HG03469 (cell line): ENCODE results near the gene ZRANB1.

Experiments
- ATAC-seq: cut with Tn5 transposase; IDR thresholded peaks from one replicate; pipeline ENCODE4 v1.9.1; 2021; ENCODE audit warnings: mild to moderate bottlenecking, moderate library complexity, moderate number of reproducible peaks; ENCODE audit not compliant: unreplicated experiment

Gene ZRANB1

DNA sequence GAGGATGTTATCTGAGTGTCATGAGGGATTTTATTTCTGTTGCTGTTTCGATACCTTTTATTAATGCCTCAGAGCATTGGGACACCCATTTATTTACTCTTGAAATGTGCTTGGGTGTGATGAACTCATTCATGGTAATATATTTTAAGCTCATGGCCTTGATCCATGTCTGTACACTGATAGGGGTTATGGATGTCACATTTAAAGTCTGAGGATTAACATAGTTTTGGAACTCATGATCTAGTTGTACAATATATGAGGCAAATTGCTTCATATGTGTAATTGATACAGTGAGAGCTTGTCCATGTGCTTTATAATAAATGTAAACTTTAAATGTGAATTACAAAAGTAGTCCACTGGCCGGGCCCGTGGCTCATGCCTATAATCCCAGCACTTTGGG, 23.0 kb upstream of the ZRANB1 start:
- ATAC-seq = no peak

DNA sequence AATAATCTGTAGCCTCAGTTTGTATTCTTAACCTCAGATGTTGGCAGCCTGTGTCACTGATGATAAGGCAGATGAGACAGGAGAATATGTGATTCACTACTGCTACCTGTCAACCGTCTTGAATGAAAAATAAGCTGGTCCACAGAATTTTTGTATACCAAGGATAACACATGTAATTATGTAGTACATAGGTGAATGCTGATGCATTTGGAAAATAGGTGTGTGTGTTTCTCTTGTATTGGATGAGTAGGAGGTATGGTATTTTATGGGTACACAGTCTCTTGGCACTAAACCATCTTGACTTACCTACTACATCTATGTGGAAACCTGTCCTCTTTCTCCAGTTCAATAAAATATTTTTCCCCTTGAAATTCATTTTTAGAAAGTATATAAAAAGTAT, 20.7 kb upstream of the ZRANB1 start:
- no peak for ATAC-seq

DNA sequence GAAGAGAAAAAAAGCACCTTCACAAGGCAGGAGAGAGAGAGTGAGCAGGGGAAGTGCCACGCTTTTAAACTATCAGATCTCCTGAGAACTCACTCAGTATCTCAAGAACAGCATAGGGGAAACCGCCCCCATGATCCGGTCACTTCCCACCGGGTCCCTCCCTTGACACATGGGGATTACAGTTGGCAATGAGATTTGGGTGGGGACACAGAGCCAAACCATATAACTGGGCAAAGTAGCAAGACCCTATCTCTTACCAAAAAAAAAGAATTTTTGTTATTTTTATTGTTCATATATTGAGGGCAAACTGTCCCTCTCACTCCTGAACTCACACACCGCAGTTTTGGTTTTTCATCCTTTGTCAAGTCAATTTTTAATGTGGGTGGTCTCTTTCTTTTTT, 18.2 kb upstream of the ZRANB1 start:
- no peak for ATAC-seq

DNA sequence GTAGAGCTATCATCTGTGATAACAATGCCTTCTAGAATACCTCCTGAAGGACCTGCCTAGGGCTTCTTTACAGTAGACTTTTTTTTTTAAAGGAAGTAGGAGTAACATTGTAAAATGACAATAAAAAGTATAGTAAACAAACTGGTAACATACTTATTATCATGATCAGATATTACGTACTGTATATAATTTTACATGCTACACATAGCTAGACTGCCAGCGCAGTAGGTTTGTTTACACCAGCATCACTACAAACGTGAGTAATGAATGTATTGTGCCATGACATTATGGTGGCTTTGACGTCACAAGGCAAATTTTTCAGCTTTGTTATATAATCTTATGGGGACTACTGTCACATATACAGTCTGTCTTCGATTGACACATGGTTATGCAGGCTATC, 15.4 kb upstream of the ZRANB1 start:
- ATAC-seq = no peak

DNA sequence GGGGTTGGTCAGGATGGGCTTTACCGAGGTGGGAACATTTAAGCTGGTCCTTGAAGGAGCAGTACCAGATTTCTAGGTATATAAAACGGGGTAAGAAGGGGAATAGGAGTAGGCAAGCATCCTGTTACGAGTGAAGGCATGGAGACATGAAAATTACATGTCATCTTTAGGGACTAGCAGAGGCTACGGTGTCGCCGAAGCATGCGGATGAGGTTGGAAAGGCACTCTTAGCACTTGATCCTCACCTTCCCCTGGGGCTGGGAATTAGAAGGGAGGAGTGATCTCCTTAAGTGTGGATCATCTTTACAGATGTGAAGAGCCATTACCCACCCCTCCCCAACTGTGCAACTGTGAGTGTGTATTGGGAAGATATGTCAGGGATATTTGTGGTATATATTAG, 13.8 kb upstream of the ZRANB1 start:
- no peak for ATAC-seq

DNA sequence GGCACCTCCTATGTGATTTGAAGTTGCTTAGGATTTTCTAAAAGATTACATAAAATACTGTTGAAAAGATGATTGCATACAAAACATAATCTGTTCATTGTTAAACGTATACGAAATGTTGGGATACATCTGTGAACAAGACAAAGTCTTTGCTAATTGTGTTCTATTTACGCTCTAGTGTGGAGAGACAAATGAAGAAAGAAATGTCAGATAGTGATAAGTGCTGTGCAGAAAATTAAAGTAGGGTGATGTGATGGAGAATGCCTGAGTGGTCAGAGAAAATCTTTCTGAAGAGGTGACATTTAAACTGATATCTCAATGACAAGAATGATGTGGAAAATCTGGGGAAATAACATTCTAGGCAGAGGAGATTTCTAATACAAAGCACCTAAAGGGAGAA, 13.4 kb upstream of the ZRANB1 start:
- no peak for ATAC-seq

DNA sequence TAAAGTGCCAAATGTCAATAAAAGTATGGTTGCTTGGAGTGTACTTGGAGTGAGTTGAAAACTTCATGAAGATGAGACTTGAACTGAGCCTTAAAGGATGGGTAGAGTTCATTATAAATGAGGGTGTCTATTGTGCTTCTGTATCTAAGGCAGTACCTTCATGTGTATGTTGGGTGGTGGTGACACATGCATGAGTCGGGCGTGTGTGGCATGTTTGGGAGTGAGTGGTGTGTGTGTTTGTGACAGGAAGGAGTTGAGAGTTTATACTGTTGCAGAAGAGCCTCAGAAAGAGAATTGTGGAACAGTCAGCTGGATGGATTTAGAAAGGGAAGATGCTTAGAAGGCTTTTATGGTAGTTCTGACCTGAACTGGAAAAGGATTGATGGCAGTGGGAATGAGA, 6.0 kb upstream of the ZRANB1 start:
- ATAC-seq = no peak

DNA sequence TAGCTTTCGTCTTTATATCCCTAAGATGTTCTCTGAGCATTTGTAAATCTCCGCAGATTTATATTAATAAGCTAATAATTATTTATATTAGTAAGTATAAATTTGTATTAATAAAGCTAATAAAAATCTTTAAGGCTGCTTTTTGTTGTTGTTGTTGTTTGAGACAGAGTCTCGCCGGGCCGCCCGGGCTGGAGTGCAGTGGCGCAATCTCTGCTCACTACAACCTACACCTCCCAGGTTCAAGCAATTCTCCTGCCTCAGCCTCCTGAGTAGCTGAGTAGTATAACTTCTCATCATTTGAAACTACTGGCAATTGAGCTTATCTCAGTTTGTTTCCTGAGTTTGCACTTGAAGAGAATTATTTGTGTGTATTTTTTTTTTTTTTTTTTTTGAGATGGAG, 5.1 kb upstream of the ZRANB1 start:
- ATAC-seq = no peak

DNA sequence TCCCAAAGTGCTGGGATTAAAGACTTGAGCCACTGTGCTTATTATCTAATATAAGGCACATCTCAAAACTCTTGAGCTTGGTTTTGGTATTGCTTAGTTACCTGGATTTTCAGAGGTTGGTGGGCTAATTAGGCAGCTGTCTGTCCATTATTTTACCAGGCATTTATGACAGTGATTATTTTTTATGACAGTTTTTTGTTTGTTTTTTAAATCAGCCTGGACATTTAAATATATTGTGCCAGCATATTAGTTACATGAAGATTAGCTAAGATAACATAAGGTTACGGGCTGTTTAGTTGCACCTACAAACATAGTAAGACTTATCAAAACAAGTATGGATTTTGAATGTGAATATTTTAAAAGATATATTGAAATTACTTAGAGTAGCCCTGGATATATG, 2.6 kb upstream of the ZRANB1 start:
- no peak for ATAC-seq

DNA sequence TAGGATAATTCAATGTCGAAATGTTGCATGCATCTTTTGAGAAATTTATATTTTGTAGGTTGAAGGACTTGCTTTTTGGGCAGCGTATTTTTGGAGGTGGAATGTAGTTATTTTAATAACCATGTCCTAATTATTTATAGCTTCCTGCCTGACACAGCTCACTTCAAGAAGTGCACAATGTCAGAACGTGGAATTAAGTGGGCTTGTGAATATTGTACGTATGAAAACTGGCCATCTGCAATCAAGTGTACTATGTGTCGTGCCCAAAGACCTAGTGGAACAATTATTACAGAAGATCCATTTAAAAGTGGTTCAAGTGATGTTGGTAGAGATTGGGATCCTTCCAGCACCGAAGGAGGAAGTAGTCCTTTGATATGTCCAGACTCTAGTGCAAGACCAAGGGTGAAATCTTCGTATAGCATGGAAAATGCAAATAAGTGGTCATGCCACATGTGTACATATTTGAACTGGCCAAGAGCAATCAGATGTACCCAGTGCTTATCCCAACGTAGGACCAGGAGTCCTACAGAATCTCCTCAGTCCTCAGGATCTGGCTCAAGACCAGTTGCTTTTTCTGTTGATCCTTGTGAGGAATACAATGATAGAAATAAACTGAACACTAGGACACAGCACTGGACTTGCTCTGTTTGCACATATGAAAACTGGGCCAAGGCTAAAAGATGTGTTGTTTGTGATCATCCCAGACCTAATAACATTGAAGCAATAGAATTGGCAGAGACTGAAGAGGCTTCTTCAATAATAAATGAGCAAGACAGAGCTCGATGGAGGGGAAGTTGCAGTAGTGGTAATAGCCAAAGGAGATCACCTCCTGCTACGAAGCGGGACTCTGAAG, 620 bp downstream of the ZRANB1 start:
- ATAC-seq = no peak

DNA sequence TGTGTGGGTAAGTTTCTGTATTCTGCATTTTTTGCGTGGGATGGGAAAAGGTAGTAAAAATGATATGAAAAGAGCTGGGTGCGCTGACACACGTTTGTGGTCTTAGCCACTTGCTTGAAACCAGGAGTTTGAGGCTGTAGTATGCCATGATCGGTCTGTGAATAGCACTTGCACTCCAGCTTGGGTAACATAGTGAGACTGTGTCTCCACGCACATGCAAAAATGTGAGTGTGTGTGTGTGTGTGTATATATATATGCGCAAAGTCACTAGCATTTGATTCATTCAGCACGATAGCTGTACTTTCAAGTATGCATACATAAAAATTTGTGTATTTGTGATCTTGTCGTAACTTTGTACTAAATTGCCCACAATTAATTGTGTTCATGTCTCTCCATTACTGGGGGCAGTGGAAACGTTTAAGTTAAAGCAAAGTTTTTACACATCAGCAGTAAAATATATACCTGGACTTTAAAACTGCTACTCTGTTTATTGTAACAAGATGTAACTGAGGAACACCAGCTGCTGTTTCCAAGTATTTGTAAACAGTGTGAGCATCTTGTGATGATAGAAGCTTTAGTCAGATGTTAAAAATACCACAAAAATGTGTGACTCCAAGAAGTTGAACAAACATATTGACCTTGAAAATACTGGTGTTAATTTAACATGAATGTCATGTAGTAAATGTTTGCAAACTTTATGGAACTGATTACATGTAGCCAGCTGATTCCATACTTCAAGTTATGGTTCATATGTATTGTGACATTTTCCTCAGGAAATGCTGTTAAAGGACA, 1.6 kb downstream of the ZRANB1 start:
- ATAC-seq = no peak

DNA sequence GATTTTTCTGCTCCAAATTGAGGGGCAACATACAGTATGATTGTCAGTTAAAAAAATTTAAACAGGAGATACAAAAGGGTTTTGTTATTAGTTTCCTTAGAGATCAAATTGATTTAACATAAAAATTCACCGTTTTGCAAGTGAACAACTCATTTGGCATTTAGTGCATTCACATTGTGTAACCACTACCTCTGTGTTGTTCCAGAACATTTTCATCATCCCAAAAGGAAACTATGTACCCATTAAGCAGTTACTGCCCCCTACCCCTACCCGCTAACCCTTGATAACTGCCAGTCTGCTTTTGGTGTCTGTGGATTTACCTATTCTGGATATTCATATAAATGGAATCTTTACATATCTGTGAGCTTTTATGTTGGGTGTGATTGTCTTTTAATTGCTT, 3.1 kb downstream of the ZRANB1 start:
- ATAC-seq = no peak

DNA sequence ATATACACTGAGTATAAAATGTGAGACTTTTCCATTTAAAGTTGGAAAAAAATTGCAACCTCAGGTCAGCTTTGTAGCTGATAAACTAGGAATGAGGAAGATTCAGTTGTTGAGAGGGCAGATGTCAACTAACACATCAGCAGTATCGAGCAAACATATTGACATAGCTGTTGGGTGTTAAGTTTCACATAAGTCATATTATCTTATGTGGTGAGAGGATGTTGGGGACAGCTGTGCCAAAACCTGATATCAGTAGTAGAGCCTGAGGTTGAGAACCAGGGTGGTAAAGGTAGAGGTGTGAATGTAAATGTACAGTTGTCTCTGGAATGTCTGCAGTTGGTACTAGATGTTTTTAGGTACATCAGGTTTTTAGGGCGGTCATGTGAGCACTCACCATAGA, 5.0 kb downstream of the ZRANB1 start:
- ATAC-seq = no peak

DNA sequence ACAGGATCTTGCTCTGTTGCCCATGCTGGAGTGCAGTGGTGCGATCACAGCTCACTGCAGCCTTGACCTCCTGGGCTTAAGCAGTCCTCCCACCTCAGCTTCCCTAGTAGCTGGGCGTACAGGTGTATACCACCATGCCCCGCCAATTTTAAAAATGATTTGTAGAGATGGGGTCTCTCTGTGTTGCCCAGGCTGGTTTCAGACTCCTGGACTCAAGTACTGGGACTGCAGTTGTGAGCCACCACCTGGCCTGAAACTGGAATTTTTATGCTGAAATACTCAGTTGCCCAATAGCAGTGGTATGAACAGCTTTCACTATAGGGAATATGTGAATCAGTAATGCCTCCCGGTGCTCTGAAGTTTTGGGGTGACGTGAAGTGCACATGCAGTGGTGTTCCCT, 7.6 kb downstream of the ZRANB1 start:
- ATAC-seq = no peak

DNA sequence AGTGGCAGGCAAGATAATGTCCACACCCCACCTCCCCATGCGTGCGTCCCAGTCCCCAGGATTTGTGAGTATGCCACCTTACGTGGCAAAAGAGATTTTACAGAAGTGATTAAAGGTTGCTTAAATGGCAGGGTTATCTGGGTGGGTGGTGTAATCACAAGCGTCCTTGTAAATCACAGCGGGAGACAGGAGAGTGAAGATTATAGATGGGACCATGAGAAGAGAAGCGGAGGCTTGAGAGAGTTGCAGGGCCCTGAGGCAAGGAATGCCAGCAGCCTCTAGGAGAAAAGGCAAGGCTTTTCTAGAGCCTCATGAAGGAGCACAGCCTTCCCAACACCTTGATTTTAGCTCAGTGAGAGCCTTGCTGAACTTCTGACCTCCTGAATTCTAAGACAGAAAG, 10.2 kb downstream of the ZRANB1 start:
- no peak for ATAC-seq

DNA sequence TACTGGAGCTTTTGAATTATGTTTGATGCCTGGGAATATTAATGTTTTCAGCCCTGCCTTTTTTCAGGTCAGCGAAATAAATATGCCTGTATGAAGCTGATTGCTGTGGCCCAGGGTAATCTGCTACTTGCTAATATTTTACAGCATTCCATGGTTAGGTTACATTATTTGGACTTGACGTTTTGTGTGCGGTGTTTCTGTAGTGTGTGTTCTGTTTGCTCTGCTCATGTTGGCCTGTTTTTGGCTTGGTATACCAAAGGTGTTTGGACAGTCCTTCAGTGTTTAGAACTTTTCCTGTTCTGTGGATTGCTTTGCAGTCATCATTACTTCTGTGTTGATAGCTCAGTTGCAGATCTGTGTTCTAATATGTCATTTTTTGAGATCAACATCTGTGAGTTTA, 11.5 kb downstream of the ZRANB1 start:
- no peak for ATAC-seq

DNA sequence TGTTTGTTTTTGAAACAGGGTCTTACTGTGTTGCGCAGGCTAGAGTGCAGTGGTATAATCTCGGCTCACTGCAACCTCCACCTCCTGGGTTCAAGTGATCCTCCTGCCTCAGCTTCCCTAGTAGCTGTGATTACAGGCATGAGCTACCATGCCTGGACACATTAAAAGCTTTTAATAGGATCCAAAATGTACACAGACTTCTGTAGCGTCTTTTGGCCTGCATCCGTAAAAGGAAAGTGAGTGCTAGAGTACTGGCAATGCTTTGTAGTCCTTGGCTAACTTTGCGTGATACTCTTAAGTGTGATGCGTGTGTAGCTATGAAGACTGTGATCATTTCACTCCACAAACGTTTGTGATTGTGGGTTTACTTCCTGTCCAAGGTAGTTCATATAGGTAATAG, 13.3 kb downstream of the ZRANB1 start:
- ATAC-seq = no peak

DNA sequence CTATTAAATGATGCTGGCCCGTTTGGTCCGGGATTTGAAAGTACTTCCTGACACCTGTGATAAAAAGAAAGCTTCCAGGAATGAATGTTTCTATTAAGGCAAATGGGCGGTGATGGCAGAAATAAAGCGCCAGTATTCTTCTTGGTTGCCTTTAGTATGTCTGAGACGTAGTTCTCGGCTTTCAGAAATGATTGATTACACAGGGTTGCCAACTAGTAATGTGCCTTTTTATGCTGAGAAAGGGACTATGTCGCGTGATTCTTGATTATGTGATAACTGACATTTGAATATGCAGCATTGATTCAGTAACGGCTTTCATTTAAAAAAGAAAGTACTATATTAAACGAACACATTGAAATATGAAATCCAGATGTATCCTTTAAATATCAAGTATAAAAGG, 13.9 kb downstream of the ZRANB1 start:
- ATAC-seq = no peak

DNA sequence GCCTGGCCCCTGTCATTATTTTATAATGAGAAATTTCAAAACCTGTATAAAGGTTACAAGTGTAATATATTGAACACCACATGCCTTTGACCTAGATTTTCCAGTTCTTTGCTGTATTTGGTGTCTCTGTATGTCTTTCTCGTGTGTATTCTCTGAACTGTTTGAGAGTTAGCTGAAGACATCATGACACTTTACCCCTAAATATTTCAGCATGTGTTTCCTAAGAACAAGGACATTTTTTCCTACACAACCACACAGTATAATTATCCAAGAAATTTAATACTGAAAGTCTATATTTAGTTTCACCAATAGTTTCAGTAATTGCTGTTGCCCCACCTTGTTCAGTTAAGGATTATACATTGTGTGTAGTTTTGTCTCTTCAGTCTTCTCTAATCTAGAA, 14.8 kb downstream of the ZRANB1 start:
- no peak for ATAC-seq

DNA sequence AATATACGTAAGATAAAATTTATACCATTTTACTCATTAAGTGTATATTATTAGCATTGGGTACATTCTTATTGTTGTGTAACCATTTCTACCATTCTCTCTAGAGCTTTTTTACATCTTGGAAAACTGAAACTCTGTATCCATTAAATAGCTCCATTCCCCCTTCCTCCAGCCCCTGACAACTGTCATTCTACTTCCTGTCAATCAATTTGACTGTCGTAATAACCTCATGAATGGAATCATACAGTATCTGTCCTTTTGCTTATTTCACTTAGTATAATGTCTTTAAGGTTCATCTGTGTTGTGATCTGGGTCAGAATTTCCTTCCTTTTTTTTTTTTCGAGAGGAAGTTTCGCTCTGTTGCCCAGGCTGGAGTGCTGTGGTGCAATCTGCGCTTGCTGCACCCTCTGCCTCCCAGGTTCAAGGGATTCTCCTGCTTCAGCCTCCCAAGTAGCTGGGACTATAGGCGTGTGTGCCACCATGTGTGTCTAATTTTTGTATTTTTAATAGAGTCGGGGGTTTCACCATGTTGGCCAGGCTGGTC, 15.6 kb downstream of the ZRANB1 start:
- no peak for ATAC-seq

DNA sequence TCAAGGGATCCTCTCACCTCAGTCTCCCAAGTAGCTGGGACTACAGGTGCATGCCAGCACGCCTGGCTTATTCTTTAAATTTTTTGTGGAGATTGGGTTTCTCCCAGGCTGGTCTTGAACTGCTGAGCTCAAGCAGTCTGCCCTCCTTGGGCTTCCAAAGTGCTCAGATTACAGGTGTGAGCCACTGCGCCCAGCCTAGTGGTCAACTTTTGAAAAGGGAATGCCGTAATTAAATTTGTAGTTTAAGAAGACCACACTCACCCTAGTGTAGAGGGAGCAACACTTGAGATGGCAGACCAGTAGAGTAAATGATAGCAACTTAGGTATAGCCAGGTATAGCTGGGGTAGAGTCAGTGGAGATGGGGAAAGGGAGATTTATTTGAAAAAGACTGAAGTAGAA, 17.6 kb downstream of the ZRANB1 start:
- no peak for ATAC-seq

DNA sequence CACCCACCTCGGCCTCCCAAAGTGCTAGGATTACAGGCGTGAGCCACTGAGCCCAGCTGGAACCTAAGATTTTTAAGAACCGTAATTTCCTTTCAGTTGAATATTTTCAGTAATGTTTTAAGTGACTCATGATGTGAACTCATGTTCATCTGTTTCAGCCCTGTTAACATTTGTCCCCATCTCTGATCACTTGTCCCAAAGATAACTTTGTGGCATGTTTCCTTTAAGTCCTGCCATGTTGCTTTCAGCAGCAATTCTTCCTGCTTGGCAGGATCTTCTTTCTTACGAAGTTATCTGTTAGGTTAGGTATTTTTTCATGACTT, 19.3 kb downstream of the ZRANB1 start:
- ATAC-seq = no peak
